ENCODE results near the gene ZNF19.

Gene ZNF19

DNA sequence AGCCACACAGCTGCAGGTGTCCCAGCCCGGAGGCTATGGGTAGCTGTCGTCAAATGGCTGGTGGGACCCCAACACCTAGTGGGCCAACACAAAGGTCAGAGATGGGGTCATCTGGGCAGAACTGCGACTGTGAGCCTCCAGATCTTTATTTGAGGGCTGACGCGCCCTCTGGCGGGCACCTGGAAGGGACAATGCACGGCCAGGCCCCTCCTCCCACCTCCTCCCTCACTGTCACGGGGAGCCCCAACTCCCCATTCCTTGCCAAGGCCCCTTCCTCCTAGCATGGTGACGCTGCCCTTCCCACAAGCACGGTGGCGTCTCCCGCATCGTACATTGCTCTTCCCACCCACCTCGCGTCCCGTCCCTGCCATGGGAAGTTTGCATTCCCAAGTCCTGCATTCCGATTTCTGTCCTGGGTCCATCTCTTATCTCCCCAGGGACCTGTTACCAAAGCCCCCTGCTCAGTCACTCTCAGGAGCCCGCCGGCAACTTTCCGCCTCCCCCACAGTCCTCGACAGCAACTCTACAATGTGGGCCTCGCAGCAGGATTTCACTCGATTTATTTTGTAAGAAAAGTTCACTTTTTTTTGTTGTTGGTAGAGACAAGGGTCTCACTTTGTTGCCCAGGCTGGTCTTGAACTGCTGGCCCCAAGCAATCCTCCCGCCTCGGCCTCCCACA lies 48.3 kb downstream of the ZNF19 start:
- no peak for DNase-seq

DNA sequence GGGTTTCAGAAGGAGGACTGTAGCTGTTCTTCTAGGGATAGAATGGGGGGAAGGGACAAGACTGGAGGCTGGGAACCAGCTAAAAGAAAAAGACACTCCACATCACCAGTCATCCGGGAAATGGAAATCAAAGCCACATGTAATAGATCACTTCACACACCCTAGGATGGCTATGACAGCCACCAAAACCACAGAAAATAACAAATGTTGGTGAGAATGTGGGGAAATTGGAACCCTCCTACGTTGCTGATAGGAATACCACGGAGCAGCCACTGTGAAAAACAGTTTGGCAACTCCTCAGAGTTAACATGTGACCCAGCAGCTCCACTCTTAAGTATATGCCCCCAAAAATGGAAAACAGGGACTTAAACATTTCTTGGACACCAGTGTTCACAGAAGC lies 49.6 kb downstream of the ZNF19 start:
- DNase-seq, result no peak

DNA sequence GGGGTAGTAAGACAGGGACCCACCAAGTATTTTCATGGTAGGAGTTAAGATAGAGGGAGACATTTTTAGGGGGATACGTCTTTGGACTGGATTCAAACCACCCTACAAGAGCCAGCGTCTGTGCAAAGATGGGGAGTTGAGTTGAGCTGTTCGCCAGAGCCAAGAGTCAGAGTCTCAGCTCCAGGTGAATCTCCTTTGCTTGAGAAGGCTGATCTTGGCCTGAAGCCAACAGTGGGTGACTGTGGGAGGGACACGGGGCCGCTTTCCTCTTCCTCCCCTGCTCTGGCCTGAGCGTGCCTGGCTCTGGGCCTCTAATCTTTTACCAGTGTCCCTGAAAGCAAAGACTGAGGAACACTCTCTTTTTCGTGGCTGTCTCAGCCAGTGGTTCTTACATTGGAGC lies 52.7 kb downstream of the ZNF19 start:
- DNase-seq, result no peak

DNA sequence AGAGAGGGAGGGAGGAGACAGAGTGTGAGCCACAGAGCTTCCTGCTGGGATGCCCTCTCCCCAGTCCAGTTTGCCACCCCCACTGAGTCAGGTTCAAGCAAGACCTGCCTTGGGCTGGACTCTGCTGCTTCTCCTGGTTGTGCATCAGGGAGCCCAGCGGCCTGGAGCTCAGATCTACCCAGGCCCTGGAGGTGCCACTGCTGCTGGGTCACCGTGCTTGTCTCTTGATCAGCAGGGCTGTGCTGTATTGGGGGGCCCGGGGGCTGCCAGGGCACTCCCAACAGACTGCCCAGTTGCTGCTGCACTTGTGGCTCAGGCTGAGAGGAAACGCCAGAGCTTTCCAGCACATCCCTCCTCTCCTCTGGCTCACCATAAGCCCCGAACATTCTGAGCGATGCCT lies 56.2 kb downstream of the ZNF19 start:
- DNase-seq, result no peak

DNA sequence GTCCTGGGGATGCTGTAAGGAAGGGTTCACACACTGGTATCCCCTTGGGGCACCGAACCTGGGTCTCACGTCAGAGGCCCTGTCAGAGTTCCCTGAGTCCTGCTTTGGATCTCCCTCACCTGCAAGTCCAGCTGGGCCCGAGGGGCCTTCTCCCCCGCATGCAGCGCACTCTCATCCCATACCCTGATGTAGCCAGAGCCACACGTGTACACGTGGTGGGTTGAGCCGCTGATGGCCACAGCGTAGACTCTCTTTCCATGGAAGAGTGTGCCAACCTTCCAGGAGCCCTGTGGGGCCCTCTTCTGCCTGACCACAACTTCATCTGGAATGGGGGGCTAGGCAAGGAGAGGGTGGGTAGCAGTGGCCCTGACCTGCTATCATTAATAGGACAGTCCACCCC lies 57.1 kb downstream of the ZNF19 start:
- DNase-seq, result no peak

DNA sequence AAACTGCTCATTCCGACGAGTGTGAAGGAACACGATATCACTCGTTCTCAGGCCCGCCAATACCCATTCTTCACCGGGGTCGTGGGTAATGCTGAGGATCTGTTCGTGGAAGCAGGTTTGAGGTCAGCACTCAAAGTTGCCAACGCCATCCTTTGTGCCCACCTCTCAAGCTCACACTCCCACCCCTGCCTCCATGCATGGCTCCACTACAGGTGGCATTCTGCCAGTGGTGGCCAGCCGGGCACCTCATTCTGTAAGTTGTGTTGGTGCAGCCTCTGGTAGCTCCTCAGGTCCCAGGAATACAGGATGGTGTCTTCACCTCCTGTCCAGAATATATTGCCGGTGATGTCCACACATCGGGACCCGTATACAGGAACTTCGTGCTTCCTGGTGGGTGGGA lies 57.9 kb downstream of the ZNF19 start:
- DNase-seq, result no peak

DNA sequence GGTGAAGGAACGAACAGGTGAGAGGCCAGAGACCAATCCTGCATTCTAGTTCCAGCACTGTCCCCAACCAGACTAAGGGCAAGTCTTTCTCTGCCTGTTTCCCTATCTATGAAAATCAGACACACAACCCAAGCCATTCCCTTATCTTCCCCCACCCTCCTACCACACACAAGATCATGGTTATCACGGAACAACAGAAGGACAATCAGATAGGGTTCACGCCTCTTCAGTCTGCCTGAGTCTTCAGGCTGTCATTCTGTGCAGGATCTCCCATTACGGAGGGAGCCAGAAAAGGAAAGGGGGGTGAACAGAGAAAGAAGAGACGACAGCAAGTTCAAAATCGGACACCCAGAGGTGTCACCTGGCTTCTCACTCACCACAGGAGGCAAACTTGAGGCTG lies 58.4 kb downstream of the ZNF19 start:
- DNase-seq, result no peak

DNA sequence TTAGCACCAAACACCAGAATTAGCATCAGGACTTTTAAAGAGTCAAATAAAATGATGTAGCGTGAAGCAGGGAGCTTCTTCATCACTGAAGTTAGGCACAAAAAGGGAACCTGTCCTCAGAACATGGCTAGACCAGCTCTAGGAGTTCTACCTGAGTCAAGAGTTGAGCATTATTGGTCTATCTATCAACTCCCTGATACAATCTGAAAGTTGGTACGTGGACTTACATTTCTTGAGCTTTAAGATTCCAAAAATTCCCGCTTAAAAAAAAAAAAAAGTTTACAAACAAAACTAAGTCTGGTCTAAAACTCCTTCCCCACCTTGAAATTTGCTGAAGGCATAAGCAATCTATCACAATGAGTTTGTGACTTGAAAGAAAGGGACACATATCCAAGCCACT lies 59.5 kb downstream of the ZNF19 start:
- DNase-seq, result no peak

DNA sequence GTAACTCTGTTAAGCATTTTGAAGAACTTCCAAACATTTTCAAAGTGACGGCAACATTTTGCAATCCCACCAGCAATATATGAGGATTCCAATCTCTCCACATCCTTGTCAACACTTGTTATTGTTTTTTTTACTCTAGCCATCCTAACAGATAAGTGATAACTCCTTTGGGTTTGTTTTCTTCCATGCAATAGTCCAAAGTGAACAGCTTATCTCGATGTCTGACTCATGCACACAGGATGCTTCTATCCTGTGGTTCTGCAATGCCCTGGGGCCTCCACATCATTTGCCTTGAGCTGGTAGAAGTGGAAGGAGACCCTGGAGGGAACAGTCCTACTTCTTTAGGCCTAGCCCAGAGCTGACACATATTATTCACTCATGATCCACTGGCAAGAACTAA lies 60.2 kb downstream of the ZNF19 start:
- DNase-seq, result no peak

DNA sequence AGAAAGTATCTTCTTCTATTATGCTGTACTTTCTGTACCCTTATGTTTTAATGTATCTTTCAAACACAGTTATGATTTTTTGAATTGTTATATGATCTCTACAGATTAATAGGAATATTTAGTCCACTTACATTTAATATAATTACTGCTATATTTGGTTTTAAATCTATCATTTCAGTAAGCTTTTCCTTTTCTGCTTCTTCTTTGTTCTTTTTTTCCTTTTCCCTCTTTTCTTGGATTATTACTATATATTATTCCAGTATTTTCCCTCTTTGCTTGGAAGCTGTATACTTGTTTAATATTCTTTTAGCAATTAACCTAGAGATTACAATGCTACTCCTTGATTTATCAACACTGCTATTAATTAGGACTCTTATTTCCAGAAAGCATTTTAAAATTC lies 60.7 kb downstream of the ZNF19 start:
- DNase-seq, result no peak

DNA sequence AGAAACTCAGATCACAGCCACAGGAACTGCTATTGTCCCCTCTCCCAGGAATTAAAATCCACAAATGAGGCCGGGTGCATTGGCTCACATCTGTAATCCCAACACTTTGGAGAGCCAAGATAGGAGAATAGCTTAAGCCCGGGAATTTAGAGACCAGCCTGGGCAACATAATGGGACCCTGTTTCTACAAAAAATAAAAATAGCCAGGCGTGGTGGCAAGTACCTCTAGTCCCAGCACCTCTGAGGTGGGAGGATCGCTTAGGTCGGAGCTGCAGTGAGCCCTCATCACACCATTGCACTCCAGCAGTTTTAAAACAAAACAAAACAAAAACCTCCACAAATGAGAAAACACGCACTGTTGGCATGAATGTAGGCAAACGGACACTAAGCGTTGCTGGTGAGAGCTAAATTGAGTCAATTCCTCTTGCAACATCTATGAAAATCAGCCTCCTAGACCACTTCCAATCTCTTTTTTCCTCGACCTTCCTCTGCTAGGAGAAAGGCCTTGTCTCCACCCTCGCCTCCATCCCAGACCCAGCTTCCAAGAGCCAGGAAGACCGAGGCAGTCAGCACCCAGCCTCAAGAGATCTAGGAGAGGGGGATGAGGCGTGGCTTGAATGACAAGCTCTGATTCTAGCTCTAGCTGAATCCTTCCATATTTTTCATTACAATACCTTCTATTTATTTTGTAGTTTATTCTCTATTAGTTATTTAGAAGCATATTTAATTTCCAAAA lies 62.1 kb downstream of the ZNF19 start:
- DNase-seq, result no peak

DNA sequence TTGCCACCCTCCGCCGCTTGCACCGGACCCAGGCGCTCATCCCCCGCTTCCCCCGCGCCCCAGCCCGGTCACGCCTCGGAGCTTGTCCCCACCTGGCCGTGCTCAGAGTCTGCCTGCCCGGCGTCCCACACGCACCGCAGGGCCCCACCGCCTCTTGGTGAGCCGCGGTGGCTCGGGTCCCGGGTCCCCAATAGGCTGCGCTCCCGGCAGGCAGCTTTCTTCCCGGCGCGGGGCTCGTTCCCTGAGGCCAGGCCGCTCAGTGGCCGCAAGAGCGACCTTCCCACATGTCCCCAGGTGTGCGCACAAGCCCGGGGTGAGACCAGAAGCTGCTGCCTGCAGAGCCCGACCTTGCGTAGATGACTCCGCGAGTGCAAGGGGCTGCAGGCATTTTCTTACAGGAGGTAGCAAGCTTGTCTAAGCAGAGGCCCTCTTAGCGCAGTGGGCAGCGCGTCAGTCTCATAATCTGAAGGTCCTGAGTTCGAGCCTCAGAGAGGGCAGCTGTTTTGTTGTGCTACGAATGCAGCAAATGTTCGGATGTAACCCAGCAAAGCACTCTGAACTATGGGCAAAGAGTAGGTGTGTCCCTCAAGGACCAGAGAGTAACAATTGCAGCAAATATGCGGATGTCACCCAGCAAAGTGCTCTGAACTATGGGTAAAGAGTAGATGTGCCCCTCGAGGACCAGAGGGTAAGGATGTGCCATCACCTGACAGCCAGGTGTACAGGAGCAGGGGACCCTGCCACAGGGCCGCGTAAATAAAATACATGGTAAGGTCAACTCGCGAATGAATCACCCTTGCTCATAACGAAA lies 62.9 kb downstream of the ZNF19 start:
- DNase-seq, result no peak

DNA sequence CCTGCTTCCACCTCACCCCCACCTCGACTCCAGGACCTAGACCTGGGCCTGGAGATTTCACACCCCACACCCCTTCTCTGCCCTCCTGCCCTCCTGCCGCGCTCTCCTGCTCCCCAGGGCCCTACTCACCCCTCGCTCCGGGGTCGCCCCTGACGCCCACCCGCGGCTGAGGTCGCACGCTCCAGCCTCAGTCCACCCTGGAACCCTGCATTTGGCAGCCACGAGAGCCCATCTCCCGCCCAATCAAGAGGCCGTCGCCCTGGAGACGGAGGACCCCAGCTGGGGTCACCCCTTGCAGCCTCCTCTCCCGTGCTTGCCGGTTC lies 63.4 kb downstream of the ZNF19 start:
- no peak for DNase-seq

DNA sequence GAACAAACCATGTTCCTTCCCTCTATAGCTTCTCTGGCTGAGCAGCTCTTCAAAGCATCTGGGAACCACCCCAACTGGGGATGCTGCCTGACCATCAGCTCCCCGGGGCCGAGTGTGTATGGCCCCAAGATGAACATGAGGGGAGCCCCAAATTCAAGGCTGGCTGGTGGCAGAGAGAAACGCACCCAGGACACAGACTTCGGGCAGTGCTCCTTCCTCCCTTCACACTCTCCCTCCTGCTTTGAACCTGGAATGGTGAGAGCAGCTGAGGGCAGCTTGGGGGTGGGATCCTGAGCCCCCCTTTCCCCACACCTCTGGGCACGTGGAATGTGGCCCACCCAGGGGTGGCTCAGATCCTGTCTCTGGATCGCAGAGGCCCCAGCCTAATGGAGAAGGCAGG lies 64.5 kb downstream of the ZNF19 start:
- no peak for DNase-seq

DNA sequence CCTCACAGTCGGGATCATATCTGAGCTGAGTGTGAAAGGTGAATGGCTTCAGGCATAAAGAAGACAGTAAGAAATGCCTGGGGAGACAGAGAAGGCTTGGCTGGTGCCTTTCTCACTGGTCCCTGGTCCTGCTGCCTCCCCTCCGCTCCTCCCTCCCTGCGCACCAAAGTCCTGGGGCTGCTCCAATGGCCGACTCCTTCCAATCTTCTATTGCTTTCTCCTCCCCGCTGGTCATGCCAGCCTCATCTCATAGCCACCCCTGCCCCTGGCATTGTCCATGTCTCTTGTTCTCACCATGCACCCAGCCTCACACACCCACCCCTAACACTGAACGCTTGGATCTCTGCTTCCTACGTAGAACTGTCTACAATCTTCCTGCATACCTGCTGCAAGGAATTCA lies 65.3 kb downstream of the ZNF19 start:
- DNase-seq, result no peak

Data from NCI-H510A (cell line).